ENCODE measurements around the gene NPAS3.

The NPAS3 gene

GRCh38 chr14:33377596-33378390 is 439.1 kb downstream of the NPAS3 start:
- no peak for TF ChIP-seq ZNF449 (tag by site-specific recombination; IDR thresholded peaks at IDR 0.05)
- 0 out of 2 replicates have a peak, but pooled peaks have one; percentile 30 for TF ChIP-seq FEZF1 (tag by site-specific recombination; IDR thresholded peaks at IDR 0.05)
- TF ChIP-seq MZF1 (tag by site-specific recombination; IDR thresholded peaks at IDR 0.05; ENCODE audit: borderline replicate concordance): peak; percentile 45; the same call in 1 of the 2 replicates
- peak; percentile 98 for TF ChIP-seq ZNF664 (tag by site-specific recombination; IDR thresholded peaks at IDR 0.05)
- TF ChIP-seq ZNF148 (tag by site-specific recombination; IDR thresholded peaks at IDR 0.05; ENCODE audit: borderline replicate concordance): no peak
- no peak for TF ChIP-seq ZNF324 (tag by site-specific recombination; IDR thresholded peaks at IDR 0.05)
- TF ChIP-seq KLF9 (tag by site-specific recombination; IDR thresholded peaks at IDR 0.05; ENCODE audit: low read depth): no peak
- TF ChIP-seq ZNF292 (tag by site-specific recombination; IDR thresholded peaks at IDR 0.05; ENCODE audit: borderline replicate concordance, low read depth): no peak
- TF ChIP-seq, protein P1, sequence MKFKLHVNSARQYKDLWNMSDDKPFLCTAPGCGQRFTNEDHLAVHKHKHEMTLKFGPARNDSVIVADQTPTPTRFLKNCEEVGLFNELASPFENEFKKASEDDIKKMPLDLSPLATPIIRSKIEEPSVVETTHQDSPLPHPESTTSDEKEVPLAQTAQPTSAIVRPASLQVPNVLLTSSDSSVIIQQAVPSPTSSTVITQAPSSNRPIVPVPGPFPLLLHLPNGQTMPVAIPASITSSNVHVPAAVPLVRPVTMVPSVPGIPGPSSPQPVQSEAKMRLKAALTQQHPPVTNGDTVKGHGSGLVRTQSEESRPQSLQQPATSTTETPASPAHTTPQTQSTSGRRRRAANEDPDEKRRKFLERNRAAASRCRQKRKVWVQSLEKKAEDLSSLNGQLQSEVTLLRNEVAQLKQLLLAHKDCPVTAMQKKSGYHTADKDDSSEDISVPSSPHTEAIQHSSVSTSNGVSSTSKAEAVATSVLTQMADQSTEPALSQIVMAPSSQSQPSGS (tag by site-specific recombination; IDR thresholded peaks at IDR 0.05; ENCODE audit: low read depth): peak; percentile 25; the same call in 1 of the 2 replicates
- TF ChIP-seq, protein P2, sequence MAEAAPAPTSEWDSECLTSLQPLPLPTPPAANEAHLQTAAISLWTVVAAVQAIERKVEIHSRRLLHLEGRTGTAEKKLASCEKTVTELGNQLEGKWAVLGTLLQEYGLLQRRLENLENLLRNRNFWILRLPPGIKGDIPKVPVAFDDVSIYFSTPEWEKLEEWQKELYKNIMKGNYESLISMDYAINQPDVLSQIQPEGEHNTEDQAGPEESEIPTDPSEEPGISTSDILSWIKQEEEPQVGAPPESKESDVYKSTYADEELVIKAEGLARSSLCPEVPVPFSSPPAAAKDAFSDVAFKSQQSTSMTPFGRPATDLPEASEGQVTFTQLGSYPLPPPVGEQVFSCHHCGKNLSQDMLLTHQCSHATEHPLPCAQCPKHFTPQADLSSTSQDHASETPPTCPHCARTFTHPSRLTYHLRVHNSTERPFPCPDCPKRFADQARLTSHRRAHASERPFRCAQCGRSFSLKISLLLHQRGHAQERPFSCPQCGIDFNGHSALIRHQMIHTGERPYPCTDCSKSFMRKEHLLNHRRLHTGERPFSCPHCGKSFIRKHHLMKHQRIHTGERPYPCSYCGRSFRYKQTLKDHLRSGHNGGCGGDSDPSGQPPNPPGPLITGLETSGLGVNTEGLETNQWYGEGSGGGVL (tag by site-specific recombination; IDR thresholded peaks at IDR 0.05): peak; percentile 78

GRCh38 chr14:33381717-33382116 is 443.0 kb downstream of the NPAS3 start:
- POLR2A ChIA-PET: no interaction called here
- CTCF ChIA-PET: no interaction called here
- H3K27ac ChIP-seq (ENCODE audit: extremely low read depth, low read depth, low read length): no peak overlapping the region
- peaks cover 4% of the 10 kb centered on the region; the same call in 1 of the 2 replicates for H3K4me1 ChIP-seq (ENCODE audit: control insufficient read depth, insufficient read depth, low read length)
- no peak overlapping the region for H3K4me3 ChIP-seq (ENCODE audit: low read depth, low read length)
- no peak for TF ChIP-seq ZNF48 (tag by site-specific recombination; IDR thresholded peaks at IDR 0.05)
- no peaks in the 10 kb centered on the region for H3K36me3 ChIP-seq (ENCODE audit: control insufficient read depth in 2 of 2, insufficient read depth in 1 of 2, low read length in 2 of 2)
- H3K9me3 ChIP-seq (ENCODE audit: control insufficient read depth, insufficient read depth, low read depth, low read length): no peaks in the 10 kb centered on the region

More at GRCh38 chr14:33377596-33378390, 439.1 kb downstream of the NPAS3 start:
- H3K4me3 ChIP-seq (ENCODE audit: low read depth, low read length): no peak overlapping the region
- H3K9me3 ChIP-seq (ENCODE audit: control insufficient read depth, insufficient read depth, low read depth, low read length): no peaks in the 10 kb centered on the region
- no peak overlapping the region for H3K27ac ChIP-seq (ENCODE audit: extremely low read depth, low read depth, low read length)
- H3K36me3 ChIP-seq (ENCODE audit: control insufficient read depth in 2 of 2, insufficient read depth in 1 of 2, low read length in 2 of 2): no peaks in the 10 kb centered on the region
- CTCF ChIA-PET: interaction anchor here (0.6 kb wide), 1 partner anchor 14 kb away, joined by 3 read pairs; no protein-coding TSS in a partner anchor
- POLR2A ChIA-PET: no interaction called here
- H3K4me1 ChIP-seq (ENCODE audit: control insufficient read depth, insufficient read depth, low read length): peaks cover 5% of the 10 kb centered on the region; the same call in 1 of the 2 replicates

- POLR2A ChIA-PET: interaction anchor here (0.7 kb wide), 1 partner anchor 26 kb away, joined by 3 read pairs; no protein-coding TSS in a partner anchor
- TF ChIP-seq ZBTB7A (tag by site-specific recombination; IDR thresholded peaks at IDR 0.05; ENCODE audit: low read depth) (no peak), EGR2 (tag by site-specific recombination; IDR thresholded peaks at IDR 0.05; ENCODE audit: low read depth) (no peak)
- TF ChIP-seq, protein P3, sequence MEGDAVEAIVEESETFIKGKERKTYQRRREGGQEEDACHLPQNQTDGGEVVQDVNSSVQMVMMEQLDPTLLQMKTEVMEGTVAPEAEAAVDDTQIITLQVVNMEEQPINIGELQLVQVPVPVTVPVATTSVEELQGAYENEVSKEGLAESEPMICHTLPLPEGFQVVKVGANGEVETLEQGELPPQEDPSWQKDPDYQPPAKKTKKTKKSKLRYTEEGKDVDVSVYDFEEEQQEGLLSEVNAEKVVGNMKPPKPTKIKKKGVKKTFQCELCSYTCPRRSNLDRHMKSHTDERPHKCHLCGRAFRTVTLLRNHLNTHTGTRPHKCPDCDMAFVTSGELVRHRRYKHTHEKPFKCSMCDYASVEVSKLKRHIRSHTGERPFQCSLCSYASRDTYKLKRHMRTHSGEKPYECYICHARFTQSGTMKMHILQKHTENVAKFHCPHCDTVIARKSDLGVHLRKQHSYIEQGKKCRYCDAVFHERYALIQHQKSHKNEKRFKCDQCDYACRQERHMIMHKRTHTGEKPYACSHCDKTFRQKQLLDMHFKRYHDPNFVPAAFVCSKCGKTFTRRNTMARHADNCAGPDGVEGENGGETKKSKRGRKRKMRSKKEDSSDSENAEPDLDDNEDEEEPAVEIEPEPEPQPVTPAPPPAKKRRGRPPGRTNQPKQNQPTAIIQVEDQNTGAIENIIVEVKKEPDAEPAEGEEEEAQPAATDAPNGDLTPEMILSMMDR (tag by site-specific recombination; IDR thresholded peaks at IDR 0.05): no peak
- CTCF ChIA-PET: no interaction called here
- H3K4me1 ChIP-seq (ENCODE audit: control insufficient read depth, insufficient read depth, low read length): no peaks in the 10 kb centered on the region
- H3K36me3 ChIP-seq (ENCODE audit: control insufficient read depth in 2 of 2, insufficient read depth in 1 of 2, low read length in 2 of 2): no peaks in the 10 kb centered on the region
- H3K4me3 ChIP-seq (ENCODE audit: low read depth, low read length): no peak overlapping the region
- no peaks in the 10 kb centered on the region for H3K9me3 ChIP-seq (ENCODE audit: control insufficient read depth, insufficient read depth, low read depth, low read length)
- H3K27ac ChIP-seq (ENCODE audit: extremely low read depth, low read depth, low read length): no peak overlapping the region
Observed at GRCh38 chr14:33386140-33386539, 447.5 kb downstream of the NPAS3 start.
